Adrenal gland (tissue), 12 donors: ENCODE data around the gene SRSF12. TPM values are rescaled to one million over a fixed set of nuclear protein-coding genes. Genes with fewer than 3 reads are reported as not detected.

Experiments
- DNase-seq, 7 donors: peaks; one replicate each; pipeline ENCODE4 v3.0.0-alpha.2; 2019 to 2020
- H3K27ac ChIP-seq, 5 donors: fragments of 200-600 bp; sonication (generic) in 4 of 5; 1 replicate in 3 of 5; 2 replicates in 2 of 5; pipeline versions ENCODE4 v1.5.1 to v1.8.0; 2016 to 2020; ENCODE audit warnings: mild to moderate bottlenecking in 1 of 5
- H3K27me3 ChIP-seq: fragments of 200-600 bp; 2 replicates; pipeline ENCODE4 v1.8.0; 2021
- H3K36me3 ChIP-seq, 2 donors: fragments of 200-600 bp; replicated peaks in 1 of 2; 1 replicate in 1 of 2; 2 replicates in 1 of 2; pipeline versions ENCODE4 v1.5.1 to v1.8.0; 2018 to 2022
- H3K4me1 ChIP-seq, 2 donors: fragments of 200-600 bp; replicated peaks in 1 of 2; 1 replicate in 1 of 2; 2 replicates in 1 of 2; pipeline versions ENCODE4 v1.5.1 to v1.8.0; 2018 to 2021
- H3K4me3 ChIP-seq, 4 donors: fragments of 200-600 bp; sonication (generic) in 3 of 4; one replicate each; pipeline ENCODE4 v1.5.1; 2016 to 2018
- H3K9me3 ChIP-seq, 3 donors: fragments of 200-600 bp; sonication (generic) in 1 of 3; replicated peaks in 1 of 3; 1 replicate in 2 of 3; 2 replicates in 1 of 3; pipeline versions ENCODE4 v1.5.1 to v1.8.0; 2016 to 2021
- POLR2A ChIP-seq, 2 donors: fragments of 450-650 bp; IDR thresholded peaks; one replicate each; pipeline ENCODE4 v1.6.1; 2017; ENCODE audit warnings: antibody characterized with exemption in 2 of 2, mild to moderate bottlenecking in 2 of 2, moderate library complexity in 1 of 2
- WGBS, 4 donors: extraction: QIAGEN DNeasy Blood & Tissue Kit in 2 of 4; methylation state at CpG; one replicate each; pipeline versions ENCODE4 v1.1.5 to v1.1.7; 2013 to 2017; 5-methylcytosine and 5-hydroxymethylcytosine counted together
- intact Hi-C, 2 donors: fragments of 100-400 bp; cut with DNase I; formaldehyde crosslinking; loops; one replicate each; pipeline versions ENCODE4 v1.14.1 to v1.15.0; 2022 to 2023
- polyA plus RNA-seq, 3 donors: library from polyadenylated mRNA; stranded (reverse); fragments of 200-250 nt in 2 of 3; fragments of 350-450 nt in 1 of 3; fragmentation: Illumina TruSeq in 1 of 3; extraction: RNeasy Lipid Tissue Mini Kit (QIAGEN cat#74804) in 1 of 3; gene quantifications; one replicate each; pipeline ENCODE4 v1.2.3, GENCODE V29; 2013 to 2014
- total RNA-seq, 9 donors: library from RNA; depleted of rRNA in 4 of 9; stranded (reverse); fragments of >200 nt in 4 of 9; fragments of 120-200 nt in 1 of 9; fragmentation: NEBNext Ultra II Directional in 1 of 9; extraction: Animal tissue kit (Norgen Biotek cat#: 25700) in 1 of 9; gene quantifications; one replicate each; pipeline versions ENCODE4 v1.1.0 to v1.2.4, GENCODE V29; 2013 to 2023
- TF ChIP-seq, protein P1 (sequence below), 6 experiments: fragments of 450-650 bp in 4 of 6; fragments of 200-600 bp in 2 of 6; sonication (generic) in 1 of 6; IDR thresholded peaks; 1 replicate in 5 of 6; 2 replicates in 1 of 6; pipeline versions ENCODE4 v1.5.1 to v1.8.0; 2016 to 2021; ENCODE audit warnings: antibody characterized with exemption in 6 of 6, mild to moderate bottlenecking in 2 of 6, moderate library complexity in 1 of 6
- donor health status: healthy with polysubstance abuse.
- donor health status: Bipolar disorder and iron deficiency.
- donor health status: DM: yes; HTN: yes; CAD: no.
- donor health status: DM: no; HTN: no; CAD: no.
- donor health status: DM: no; HTN: no; CAD: no.
- donor health status: DM: yes; HTN: yes; CAD: no.

Gene SRSF12
- total and polyA plus RNA-seq, 12 donors, result 0.26 to 2.2 (median 0.81) TPM; not detected in 1

DNA sequence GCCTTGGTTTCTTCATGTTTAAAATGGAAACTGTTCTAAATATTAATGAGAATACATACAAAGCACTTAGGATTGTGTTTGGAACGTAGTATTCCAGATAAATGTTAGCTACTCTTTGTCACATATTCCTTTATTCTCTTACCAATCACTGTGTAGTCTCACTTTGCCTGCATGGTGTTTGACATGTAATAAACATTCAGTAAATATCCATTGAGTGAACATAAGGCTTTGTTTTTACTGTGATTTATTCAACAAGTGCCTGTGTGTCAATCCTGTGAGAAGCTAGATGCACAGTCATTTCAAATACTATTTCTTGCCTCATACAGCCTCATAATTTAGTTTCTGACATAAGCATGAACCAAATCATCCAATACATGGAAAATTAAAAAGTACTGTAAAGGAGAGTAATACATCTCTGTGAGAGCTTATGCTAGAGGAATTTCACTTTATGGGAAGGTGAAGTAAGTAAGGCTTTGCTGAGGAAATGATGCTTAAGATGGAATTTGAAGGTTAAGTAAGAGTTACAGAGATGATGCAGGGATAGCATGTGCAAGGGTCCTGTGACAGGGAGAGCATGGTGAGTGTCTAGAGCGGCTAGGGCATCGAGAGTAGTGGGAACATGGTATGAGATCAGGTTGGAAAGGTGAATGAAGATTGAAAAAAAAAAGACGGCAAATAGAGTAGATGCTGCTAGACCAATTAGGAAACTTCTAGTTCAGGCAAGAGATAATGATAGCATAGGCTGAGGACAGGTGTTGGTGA lies 42.6 kb upstream of the SRSF12 start:
- Histone ChIP-seq H3K27ac (no peak overlapping the region), H3K9me3 (no peaks in the 10 kb centered on the region), H3K27me3 (no peaks in the 10 kb centered on the region), H3K4me3 (no peak overlapping the region), H3K4me1 (no peaks in the 10 kb centered on the region), H3K36me3 (peaks cover 0 to 13% of the 10 kb centered on the region in 2 donors)
- DNase-seq, result no peak
- TF ChIP-seq, protein P1, sequence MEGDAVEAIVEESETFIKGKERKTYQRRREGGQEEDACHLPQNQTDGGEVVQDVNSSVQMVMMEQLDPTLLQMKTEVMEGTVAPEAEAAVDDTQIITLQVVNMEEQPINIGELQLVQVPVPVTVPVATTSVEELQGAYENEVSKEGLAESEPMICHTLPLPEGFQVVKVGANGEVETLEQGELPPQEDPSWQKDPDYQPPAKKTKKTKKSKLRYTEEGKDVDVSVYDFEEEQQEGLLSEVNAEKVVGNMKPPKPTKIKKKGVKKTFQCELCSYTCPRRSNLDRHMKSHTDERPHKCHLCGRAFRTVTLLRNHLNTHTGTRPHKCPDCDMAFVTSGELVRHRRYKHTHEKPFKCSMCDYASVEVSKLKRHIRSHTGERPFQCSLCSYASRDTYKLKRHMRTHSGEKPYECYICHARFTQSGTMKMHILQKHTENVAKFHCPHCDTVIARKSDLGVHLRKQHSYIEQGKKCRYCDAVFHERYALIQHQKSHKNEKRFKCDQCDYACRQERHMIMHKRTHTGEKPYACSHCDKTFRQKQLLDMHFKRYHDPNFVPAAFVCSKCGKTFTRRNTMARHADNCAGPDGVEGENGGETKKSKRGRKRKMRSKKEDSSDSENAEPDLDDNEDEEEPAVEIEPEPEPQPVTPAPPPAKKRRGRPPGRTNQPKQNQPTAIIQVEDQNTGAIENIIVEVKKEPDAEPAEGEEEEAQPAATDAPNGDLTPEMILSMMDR (IDR thresholded peaks at IDR 0.05), result no peak
- no peak for TF ChIP-seq POLR2A (IDR thresholded peaks at IDR 0.05)
- intact Hi-C loops, result no loop called here
- 96 to 99% (median 97%) methylated on average over 4 of the region's 4 CpGs for WGBS, 4 donors

DNA sequence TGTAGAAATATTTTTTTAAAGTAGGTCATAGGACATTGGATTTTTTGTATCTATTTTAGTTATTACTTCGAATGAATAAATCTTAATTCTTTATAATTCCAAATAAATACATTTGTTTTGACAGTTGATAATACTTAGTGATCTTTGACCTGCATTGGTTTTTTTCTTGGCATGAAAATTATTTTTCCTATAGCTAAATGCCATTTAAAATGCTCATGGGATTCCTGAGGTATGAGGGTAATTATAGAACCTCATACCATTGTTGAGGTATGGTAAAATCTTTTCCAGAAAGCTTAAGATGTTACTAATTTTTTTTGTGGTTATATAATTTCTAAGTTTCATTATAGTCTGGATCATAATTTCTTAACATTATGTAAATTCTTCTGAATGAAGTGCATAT lies 36.3 kb upstream of the SRSF12 start:
- WGBS, 4 donors, result 87 to 95% (median 90%) methylated on average over 1 of the region's 1 CpG
- no peak for DNase-seq
- Histone ChIP-seq H3K27ac (no peak overlapping the region), H3K4me1 (no peaks in the 10 kb centered on the region), H3K4me3 (no peak overlapping the region), H3K27me3 (no peaks in the 10 kb centered on the region), H3K36me3 (no peaks in the 10 kb centered on the region), H3K9me3 (no peaks in the 10 kb centered on the region)
- TF ChIP-seq, protein P1 (IDR thresholded peaks at IDR 0.05), result no peak
- TF ChIP-seq POLR2A (IDR thresholded peaks at IDR 0.05), result no peak
- intact Hi-C loops, result no loop called here

DNA sequence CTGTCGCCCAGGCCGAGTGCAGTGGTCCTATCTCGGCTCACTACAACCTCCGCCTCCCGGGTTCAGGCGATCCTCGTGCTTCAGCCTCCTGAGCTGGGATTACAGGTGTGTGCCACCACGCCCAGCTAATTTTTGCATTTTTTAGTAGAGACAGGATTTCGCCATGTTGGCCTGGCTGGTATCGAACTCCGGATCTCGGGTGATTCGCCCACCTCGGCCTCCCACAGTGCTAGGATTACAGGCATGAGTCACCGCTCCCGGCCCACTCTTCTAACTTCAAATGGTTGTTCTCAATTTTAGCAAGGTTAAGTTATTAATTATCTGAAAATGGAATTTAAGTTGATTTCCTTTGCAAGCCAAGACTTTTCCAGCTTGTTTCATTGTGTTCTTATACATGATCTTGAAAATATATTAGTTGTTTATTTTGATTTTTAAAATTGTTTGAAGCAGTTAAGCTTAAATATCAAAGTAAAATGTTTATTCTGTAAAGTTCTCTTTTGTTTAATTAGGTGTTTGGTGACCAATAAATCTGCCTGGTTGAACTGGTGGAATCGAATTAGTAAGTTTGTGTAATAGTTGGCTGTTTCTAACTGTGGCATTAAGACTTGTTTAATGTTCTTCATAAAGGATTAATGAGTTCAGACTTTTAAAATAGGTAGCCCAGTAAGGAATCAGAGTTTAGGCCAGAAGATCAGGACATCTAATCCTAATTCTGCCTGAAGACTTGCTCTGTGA lies 30.3 kb upstream of the SRSF12 start:
- no peaks in the 10 kb centered on the region for H3K27me3 ChIP-seq
- no peak overlapping the region for H3K4me3 ChIP-seq
- H3K36me3 ChIP-seq, result no peaks in the 10 kb centered on the region
- 91 to 93% (median 93%) methylated on average over 17 of the region's 17 CpGs for WGBS, 4 donors
- H3K9me3 ChIP-seq, result no peaks in the 10 kb centered on the region
- peaks cover 3 to 6% of the 10 kb centered on the region in 2 donors for H3K4me1 ChIP-seq
- no peak overlapping the region for H3K27ac ChIP-seq
- intact Hi-C loops, result no loop called here
- no peak for TF ChIP-seq POLR2A (IDR thresholded peaks at IDR 0.05)
- TF ChIP-seq, protein P1 (IDR thresholded peaks at IDR 0.05), result no peak
- no peak for DNase-seq
